Adipocyte (in vitro differentiated cells): Measurements from ENCODE around the gene RPS6KA2.

Source experiments
- DNase-seq: peaks from one replicate; pipeline ENCODE4 v3.0.0-alpha.2; 2015; ENCODE audit warnings: low read depth
- H3K27me3 ChIP-seq: replicated peaks from 2 replicates; pipeline ENCODE4 v1.7.0; 2013; ENCODE audit warnings: mild to moderate bottlenecking, low read length, moderate library complexity; ENCODE audit not compliant: control insufficient read depth, insufficient read depth
- H3K36me3 ChIP-seq: 2 replicates; pipeline ENCODE4 v1.7.0; 2013; ENCODE audit warnings: low read length, mild to moderate bottlenecking, moderate library complexity; ENCODE audit not compliant: control insufficient read depth, insufficient read depth, severe bottlenecking
- H3K4me1 ChIP-seq: 2 replicates; pipeline ENCODE4 v1.7.0; 2013; ENCODE audit warnings: mild to moderate bottlenecking, low read length, moderate library complexity; ENCODE audit not compliant: control insufficient read depth, insufficient read depth
- H3K4me3 ChIP-seq: 2 replicates; pipeline ENCODE4 v1.7.0; 2013; ENCODE audit warnings: mild to moderate bottlenecking, low read length, moderate library complexity
- H3K9ac ChIP-seq: 2 replicates; pipeline ENCODE4 v1.7.0; 2013; ENCODE audit warnings: mild to moderate bottlenecking, low read length, moderate library complexity
- H3K9me3 ChIP-seq: 2 replicates; pipeline ENCODE4 v1.7.0; 2013; ENCODE audit warnings: mild to moderate bottlenecking, low read length, moderate library complexity; ENCODE audit not compliant: control insufficient read depth

The RPS6KA2 gene

DNA sequence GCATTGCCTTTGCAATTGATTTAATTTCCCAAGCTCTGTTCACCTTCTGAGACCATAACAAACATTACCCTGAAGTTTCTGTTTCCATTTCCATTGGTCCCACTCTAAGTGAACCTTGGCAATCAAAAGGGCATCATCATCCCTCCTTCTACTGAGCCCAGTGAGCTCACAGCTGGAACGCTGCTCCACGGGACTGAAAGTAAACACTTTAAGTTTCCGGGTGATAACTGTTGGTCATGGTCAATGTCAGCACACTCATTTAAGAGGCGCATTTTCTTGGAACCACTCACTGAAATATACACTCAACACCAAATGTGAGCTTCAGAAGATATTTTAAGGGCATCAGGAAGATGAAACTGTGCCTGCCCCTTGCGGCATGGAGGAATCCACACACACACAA is 37.1 kb upstream of the RPS6KA2 start:
- Histone ChIP-seq H3K4me3 (no peak overlapping the region), H3K27me3 (peaks cover 54% of the 10 kb centered on the region), H3K4me1 (no peaks in the 10 kb centered on the region), H3K9ac (no peak overlapping the region), H3K36me3 (no peaks in the 10 kb centered on the region), H3K9me3 (no peaks in the 10 kb centered on the region)
- no peak for DNase-seq

GRCh38 chr6:166663568-166663967 is 36.5 kb upstream of the RPS6KA2 start:
- Histone ChIP-seq H3K9me3 (no peaks in the 10 kb centered on the region), H3K4me1 (no peaks in the 10 kb centered on the region), H3K27me3 (peaks cover 56% of the 10 kb centered on the region), H3K9ac (no peak overlapping the region), H3K4me3 (no peak overlapping the region), H3K36me3 (no peaks in the 10 kb centered on the region)
- no peak for DNase-seq

DNA sequence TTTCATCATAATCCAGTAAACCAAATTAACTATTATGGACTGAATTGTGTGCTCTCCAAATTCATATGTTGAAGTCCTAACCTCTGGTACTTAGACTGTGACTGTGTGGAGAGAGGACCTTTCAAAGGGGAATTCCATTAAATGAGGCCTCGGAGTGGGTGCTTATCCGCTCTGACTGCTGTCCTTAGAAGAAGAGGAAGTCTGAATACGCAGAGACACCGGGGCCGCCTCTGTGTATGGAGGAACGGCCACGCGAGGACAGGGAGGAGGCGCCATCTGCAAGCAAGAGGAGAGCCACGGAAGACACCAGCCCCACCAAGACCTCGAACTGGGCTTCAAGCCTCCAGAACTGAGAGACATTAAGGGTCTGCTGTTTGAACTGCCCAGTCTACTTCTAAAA is 35.6 kb upstream of the RPS6KA2 start:
- no peak for DNase-seq
- Histone ChIP-seq H3K4me1 (no peaks in the 10 kb centered on the region), H3K9ac (no peak overlapping the region)

GRCh38 chr6:166661327-166662085 is 34.5 kb upstream of the RPS6KA2 start:
- no peak for DNase-seq
- H3K4me3 ChIP-seq: no peak overlapping the region
- peaks cover 64% of the 10 kb centered on the region for H3K27me3 ChIP-seq
- H3K9ac ChIP-seq: no peak overlapping the region
- H3K9me3 ChIP-seq: no peaks in the 10 kb centered on the region
- no peaks in the 10 kb centered on the region for H3K36me3 ChIP-seq
- no peaks in the 10 kb centered on the region for H3K4me1 ChIP-seq

More for the DNA sequence above, 35.6 kb upstream of the RPS6KA2 start:
- Histone ChIP-seq H3K27me3 (peaks cover 60% of the 10 kb centered on the region), H3K4me3 (no peak overlapping the region), H3K36me3 (no peaks in the 10 kb centered on the region), H3K9me3 (no peaks in the 10 kb centered on the region)

- Histone ChIP-seq H3K4me1 (no peaks in the 10 kb centered on the region), H3K36me3 (no peaks in the 10 kb centered on the region), H3K9ac (no peak overlapping the region), H3K9me3 (no peaks in the 10 kb centered on the region), H3K27me3 (peaks cover 64% of the 10 kb centered on the region), H3K4me3 (no peak overlapping the region)
- DNase-seq: no peak
These were observed 33.2 kb upstream of the RPS6KA2 start for GRCh38 chr6:166660157-166660688.

DNA sequence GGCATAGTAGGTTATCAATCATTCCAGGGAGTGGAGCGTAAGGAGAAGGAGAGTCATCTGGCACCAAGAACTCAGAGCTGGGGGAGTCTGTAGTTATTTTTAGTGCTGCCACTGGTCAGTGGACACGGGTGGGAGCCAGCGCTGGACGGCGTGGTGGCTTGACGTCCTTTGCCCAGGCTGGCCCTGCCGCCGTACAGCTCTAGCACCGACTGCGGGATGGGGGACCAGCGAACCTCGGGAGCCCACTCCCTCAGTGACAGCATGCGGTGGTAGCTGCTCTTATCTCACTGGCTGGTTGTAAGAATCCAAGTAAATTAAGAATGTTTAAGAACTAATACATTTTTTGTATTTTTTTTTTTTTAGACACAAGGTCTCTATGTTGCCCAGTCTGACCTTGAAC is 32.5 kb upstream of the RPS6KA2 start:
- H3K4me1 ChIP-seq: no peaks in the 10 kb centered on the region
- no peaks in the 10 kb centered on the region for H3K9me3 ChIP-seq
- H3K27me3 ChIP-seq: peaks cover 65% of the 10 kb centered on the region
- no peak overlapping the region for H3K9ac ChIP-seq
- DNase-seq: no peak
- H3K36me3 ChIP-seq: no peaks in the 10 kb centered on the region
- H3K4me3 ChIP-seq: no peak overlapping the region

GRCh38 chr6:166658792-166659150 is 31.7 kb upstream of the RPS6KA2 start:
- Histone ChIP-seq H3K9me3 (no peaks in the 10 kb centered on the region), H3K4me1 (no peaks in the 10 kb centered on the region), H3K9ac (no peak overlapping the region), H3K27me3 (peaks cover 67% of the 10 kb centered on the region), H3K36me3 (no peaks in the 10 kb centered on the region), H3K4me3 (no peak overlapping the region)
- DNase-seq: no peak

DNA sequence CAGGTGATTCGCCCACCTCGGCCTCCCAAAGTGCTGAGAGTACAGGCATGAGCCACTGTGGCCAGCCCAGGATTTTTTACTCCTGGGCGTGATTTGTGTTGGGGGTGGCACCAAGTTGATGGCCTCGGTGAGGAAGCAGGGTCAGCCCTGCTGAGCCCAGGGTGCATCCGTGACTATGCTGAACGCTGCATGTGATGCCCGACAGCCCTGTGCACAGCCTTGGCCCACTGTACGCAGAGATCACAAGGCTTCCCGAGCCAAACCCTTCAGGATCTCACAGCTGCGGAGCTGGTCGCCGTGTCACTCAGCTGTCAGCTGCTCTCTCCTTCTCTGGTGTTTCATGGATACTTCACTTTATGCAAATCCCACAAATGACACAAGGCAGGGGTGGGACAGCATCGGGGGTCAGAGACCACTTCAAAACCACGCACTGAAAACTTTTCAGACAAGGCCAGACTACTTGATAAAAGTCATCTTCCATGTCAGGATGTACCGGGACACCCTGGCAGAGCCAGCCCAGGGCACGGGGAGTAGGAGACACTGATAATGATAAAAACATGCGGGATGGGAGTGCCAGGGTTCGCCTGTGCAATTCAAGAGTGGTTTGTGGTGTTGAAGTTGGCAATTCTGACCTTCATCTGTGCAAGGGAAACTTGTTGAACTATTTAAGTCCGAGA is 31.2 kb upstream of the RPS6KA2 start:
- Histone ChIP-seq H3K9me3 (no peaks in the 10 kb centered on the region), H3K9ac (no peak overlapping the region), H3K4me1 (no peaks in the 10 kb centered on the region), H3K4me3 (no peak overlapping the region), H3K27me3 (peaks cover 64% of the 10 kb centered on the region), H3K36me3 (no peaks in the 10 kb centered on the region)
- DNase-seq: no peak

DNA sequence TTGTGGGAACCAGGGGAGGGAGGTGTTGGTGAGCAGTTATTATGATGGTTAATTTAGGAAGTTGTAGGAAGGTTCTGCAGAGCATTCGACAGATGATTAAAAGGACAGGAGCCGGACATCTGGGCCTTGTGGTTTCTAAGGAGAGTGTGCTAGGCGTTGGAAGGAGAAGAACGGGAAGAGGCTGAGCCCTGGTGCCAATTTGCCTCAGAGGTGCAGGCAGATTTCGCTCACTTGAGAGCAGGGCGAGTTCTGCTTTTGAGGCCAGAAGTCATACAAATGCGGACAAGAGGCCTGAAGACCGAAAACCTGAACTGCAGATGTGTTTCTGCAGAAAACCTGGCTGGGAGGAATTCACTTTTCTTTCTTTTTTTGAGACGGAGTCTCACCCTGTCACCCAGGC is 30.5 kb upstream of the RPS6KA2 start:
- Histone ChIP-seq H3K9ac (no peak overlapping the region), H3K9me3 (no peaks in the 10 kb centered on the region), H3K4me3 (no peak overlapping the region), H3K27me3 (peaks cover 59% of the 10 kb centered on the region), H3K4me1 (no peaks in the 10 kb centered on the region), H3K36me3 (no peaks in the 10 kb centered on the region)
- no peak for DNase-seq

DNA sequence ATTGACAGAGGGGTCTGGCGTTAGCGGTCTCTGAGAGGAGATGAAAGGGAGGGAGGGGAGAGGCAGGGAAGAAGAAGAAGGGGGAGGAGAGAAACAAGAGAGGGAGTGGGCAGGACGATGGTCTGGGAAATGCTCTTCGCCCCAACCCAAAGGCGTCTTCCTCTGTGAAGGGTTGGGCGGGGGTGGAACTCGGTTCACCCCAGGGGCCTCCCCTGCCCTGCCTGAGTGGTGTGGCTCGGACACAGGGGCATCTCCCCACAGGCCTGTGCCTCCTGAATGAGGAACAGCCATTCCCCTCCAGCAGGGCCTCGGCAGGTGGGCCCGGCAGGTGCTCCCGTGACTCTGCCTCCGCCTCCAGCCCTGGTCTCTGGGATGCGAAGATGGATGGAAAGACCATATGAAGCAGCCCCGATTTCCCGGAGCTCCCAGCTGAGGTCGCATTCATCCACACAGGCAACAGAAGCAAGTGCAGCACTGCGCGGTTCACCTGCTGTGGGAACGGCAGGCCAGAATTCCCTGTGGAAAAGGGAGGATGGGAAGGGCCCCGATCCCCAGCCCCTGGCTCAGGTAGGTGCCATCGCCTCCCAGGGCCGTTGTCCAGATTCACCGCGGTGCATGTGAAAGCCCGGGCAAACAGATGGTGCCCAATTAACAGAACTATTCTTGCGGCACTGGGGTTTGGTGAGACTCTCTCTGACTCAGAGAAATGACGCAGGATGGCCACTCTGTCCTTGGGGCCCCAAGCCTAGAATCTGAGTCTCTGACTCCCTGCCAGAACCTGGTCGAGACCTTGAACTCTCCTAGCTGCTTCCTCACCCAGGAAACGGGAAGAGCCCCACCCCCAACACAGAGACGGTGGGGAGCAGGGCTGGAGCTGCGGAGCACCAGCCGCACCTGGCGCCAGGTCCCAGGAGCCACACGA is 29.4 kb upstream of the RPS6KA2 start:
- H3K36me3 ChIP-seq: no peaks in the 10 kb centered on the region
- H3K27me3 ChIP-seq: peaks cover 61% of the 10 kb centered on the region
- no peaks in the 10 kb centered on the region for H3K9me3 ChIP-seq
- H3K4me3 ChIP-seq: no peak overlapping the region
- no peaks in the 10 kb centered on the region for H3K4me1 ChIP-seq
- peak; percentile 22 for DNase-seq
- no peak overlapping the region for H3K9ac ChIP-seq

DNA sequence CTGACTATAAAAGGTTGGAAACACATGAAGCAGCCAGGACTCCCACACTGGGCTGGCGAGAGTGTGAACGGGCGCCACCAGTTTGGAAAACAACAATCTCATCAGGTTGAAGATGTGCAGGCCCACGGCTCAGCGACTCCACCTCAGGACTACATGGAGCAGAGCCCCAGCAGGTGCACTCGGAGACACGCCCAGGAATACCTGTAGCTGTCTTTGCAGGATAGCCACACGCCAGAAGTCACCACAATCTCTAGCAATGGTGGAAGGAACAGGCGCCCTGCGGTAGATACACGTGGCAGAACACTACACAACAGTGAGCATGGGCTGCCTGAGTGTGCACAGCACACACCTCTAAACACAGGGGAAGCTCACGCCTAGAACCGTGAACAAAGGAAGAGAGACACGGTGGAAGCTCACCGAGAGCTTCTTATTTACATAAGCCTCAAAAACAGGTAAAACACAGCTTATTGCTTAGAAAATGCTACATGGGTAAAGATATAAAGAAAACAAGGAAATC is 28.7 kb upstream of the RPS6KA2 start:
- H3K36me3 ChIP-seq: no peaks in the 10 kb centered on the region
- H3K4me1 ChIP-seq: no peaks in the 10 kb centered on the region
- peaks cover 65% of the 10 kb centered on the region for H3K27me3 ChIP-seq
- no peak overlapping the region for H3K9ac ChIP-seq
- no peak overlapping the region for H3K4me3 ChIP-seq
- no peaks in the 10 kb centered on the region for H3K9me3 ChIP-seq
- DNase-seq: no peak
